GM23248 (cell line): ENCODE measurements around the gene CHD3. TPM values are rescaled to one million over a fixed set of nuclear protein-coding genes. Genes with fewer than 3 reads are reported as not detected.
A peak's percentile ranks its signal among the peaks of the same experiment; 100 is the strongest.

Source experiments
- DNase-seq: peaks from one replicate; pipeline ENCODE4 v3.0.0-alpha.2; 2015
- H2AFZ ChIP-seq: fragments of 200-600 bp; sonication (generic); 2 replicates; pipeline ENCODE4 v1.6.1; 2016; ENCODE audit warnings: antibody characterized with exemption
- H3F3A ChIP-seq: fragments of 200-600 bp; sonication (generic); 2 replicates; pipeline ENCODE4 v1.6.1; 2016; ENCODE audit warnings: mild to moderate bottlenecking, antibody characterized with exemption, mixed run types; ENCODE audit not compliant: insufficient read depth
- H3K27ac ChIP-seq: fragments of 200-600 bp; sonication (generic); 2 replicates; pipeline ENCODE4 v1.5.1; 2016; ENCODE audit warnings: mild to moderate bottlenecking
- H3K27me3 ChIP-seq: fragments of 200-600 bp; sonication (generic); replicated peaks from 2 replicates; pipeline ENCODE4 v1.6.1; 2016; ENCODE audit warnings: mild to moderate bottlenecking; ENCODE audit not compliant: insufficient read depth
- H3K36me3 ChIP-seq: fragments of 200-600 bp; sonication (generic); 2 replicates; pipeline ENCODE4 v1.6.1; 2016; ENCODE audit warnings: low read depth, mild to moderate bottlenecking
- H3K4me1 ChIP-seq: fragments of 200-600 bp; sonication (generic); 2 replicates; pipeline ENCODE4 v1.6.1; 2016; ENCODE audit warnings: mild to moderate bottlenecking; ENCODE audit not compliant: insufficient read depth
- H3K4me2 ChIP-seq: fragments of 200-600 bp; sonication (generic); one replicate; pipeline ENCODE4 v1.6.1; 2016; ENCODE audit warnings: mild to moderate bottlenecking; ENCODE audit not compliant: unreplicated experiment
- H3K4me3 ChIP-seq: fragments of 200-600 bp; sonication (generic); 2 replicates; pipeline ENCODE4 v1.5.1; 2016; ENCODE audit warnings: mild to moderate bottlenecking
- H3K79me2 ChIP-seq: fragments of 200-600 bp; sonication (generic); 2 replicates; pipeline ENCODE4 v1.6.1; 2016; ENCODE audit warnings: mild to moderate bottlenecking; ENCODE audit not compliant: insufficient read depth
- H3K9ac ChIP-seq: fragments of 200-600 bp; sonication (generic); 2 replicates; pipeline ENCODE4 v1.6.1; 2016; ENCODE audit warnings: mild to moderate bottlenecking
- H3K9me2 ChIP-seq: fragments of 200-600 bp; sonication (generic); 2 replicates; pipeline ENCODE4 v1.6.1; 2016; ENCODE audit warnings: mixed run types, mild to moderate bottlenecking, moderate library complexity; ENCODE audit not compliant: insufficient read depth
- H3K9me3 ChIP-seq: fragments of 200-600 bp; sonication (generic); one replicate; pipeline ENCODE4 v1.6.1; 2017; ENCODE audit warnings: low read depth
- H4K20me1 ChIP-seq: fragments of 200-600 bp; sonication (generic); 2 replicates; pipeline ENCODE4 v1.6.0; 2016; ENCODE audit not compliant: insufficient read depth
- EZH2 ChIP-seq: fragments of 200-600 bp; sonication (generic); IDR thresholded peaks from 2 replicates; pipeline ENCODE4 v1.6.1; 2018; ENCODE audit warnings: antibody characterized with exemption, mild to moderate bottlenecking; ENCODE audit not compliant: insufficient read depth, poor library complexity, severe bottlenecking
- EZH2phosphoT487 ChIP-seq: fragments of 200-600 bp; sonication (generic); IDR thresholded peaks from 2 replicates; pipeline ENCODE4 v1.6.1; 2018; ENCODE audit warnings: antibody characterized with exemption, moderate library complexity, mild to moderate bottlenecking, low read depth; ENCODE audit not compliant: insufficient read depth
- WGBS, 2 experiments: methylation state at CpG; one replicate each; pipeline ENCODE4 v1.1.6; 2015 to 2017; ENCODE audit warnings: low lambda C conversion rate in 2 of 2, low coverage in 1 of 2; ENCODE audit errors: missing lambda C conversion rate in 2 of 2; 5-methylcytosine and 5-hydroxymethylcytosine counted together
- in situ Hi-C: fragments of 300-500 bp; cut with MboI; formaldehyde crosslinking; loops from 2 replicates; pipeline ENCODE4 v1.15.0; 2020
- polyA plus RNA-seq: library from polyadenylated mRNA; unstranded; fragments of >200 nt; fragmentation: Nextera tagmentation; extraction: Ambion mirVana; gene quantifications from 2 replicates; pipeline ENCODE4 v1.2.1, GENCODE V29; 2016
- total RNA-seq: library from RNA; depleted of rRNA; stranded (reverse); fragments of >200 nt; shearing (Covaris generic); gene quantifications from 2 replicates; pipeline ENCODE4 v1.2.3, GENCODE V29; 2014

CHD3 gene
- total and polyA plus RNA-seq, 2 experiments from 2014 or later: 16.0 to 73.6 TPM

DNA sequence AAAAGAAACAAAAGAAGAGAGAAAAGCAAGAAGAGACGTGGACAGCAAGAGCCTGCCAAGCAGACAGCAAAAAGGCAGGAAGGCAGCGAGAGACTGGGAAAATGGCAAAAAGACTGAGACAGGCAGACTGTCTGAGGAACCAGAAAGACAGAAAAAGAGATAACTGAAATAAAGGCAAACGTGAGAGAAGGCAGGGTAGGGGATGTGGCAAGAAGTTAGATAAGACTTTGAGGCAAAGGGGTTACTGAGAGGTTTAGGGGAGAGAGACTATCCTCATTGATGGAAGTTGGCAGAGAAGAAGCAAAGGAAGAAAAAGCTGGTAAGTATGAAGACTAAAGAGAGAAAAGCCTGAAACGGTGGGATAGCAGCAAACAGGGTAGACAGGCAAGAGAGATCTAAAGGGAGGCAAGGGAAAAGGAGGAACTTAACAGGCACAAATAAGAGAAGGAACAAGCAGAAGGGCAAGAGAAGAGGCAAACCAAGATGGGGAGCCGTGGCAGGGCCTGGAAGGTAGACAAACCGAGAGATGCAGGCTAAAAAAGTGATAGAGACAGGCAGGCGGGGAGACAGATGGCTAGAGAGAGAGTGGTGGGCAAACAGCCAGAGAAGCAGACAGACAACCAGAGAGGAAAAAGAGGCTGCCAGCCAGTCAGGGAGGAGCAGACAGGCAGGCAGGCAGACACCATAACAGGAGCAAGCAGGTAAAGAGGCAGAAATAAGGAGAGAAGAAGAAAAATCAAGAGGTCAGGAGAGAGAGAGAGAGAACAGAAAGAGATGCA is 7.1 kb upstream of the CHD3 start:
- DNase-seq: no peak

GRCh38 chr17:7882068-7882467 is 6.5 kb upstream of the CHD3 start:
- no peak overlapping the region for H3K9ac ChIP-seq
- no peaks in the 10 kb centered on the region for H3K9me3 ChIP-seq
- H2AFZ ChIP-seq: no peak overlapping the region
- H3K4me1 ChIP-seq: peaks cover 13% of the 10 kb centered on the region; the same call in 1 of the 2 replicates
- no peak overlapping the region for H3K27ac ChIP-seq
- 0 out of 2 replicates have a peak, but pooled peaks cover 8% of the 10 kb centered on the region for H3K36me3 ChIP-seq
- no peaks in the 10 kb centered on the region for H4K20me1 ChIP-seq
- peaks cover 18% of the 10 kb centered on the region for H3F3A ChIP-seq
- in situ Hi-C loops: no loop called here
- H3K4me2 ChIP-seq: no peak overlapping the region
- no peaks in the 10 kb centered on the region for H3K79me2 ChIP-seq
- H3K27me3 ChIP-seq: no peaks in the 10 kb centered on the region
- no peak overlapping the region for H3K4me3 ChIP-seq
- TF ChIP-seq EZH2: no peak
- no peak for TF ChIP-seq EZH2phosphoT487
- H3K9me2 ChIP-seq: no peaks in the 10 kb centered on the region
- no peak for DNase-seq
- 96 to 97% methylated on average over 7 of the region's 7 CpGs for WGBS, 2 experiments

More for the DNA sequence above, 7.1 kb upstream of the CHD3 start:
- no peaks in the 10 kb centered on the region for H3K27me3 ChIP-seq
- TF ChIP-seq EZH2 (no peak), EZH2phosphoT487 (no peak)
- H3F3A ChIP-seq: peaks cover 12% of the 10 kb centered on the region
- no peaks in the 10 kb centered on the region for H3K9me3 ChIP-seq
- H3K4me2 ChIP-seq: no peak overlapping the region
- H4K20me1 ChIP-seq: no peaks in the 10 kb centered on the region
- no peaks in the 10 kb centered on the region for H3K9me2 ChIP-seq
- no peaks in the 10 kb centered on the region for H3K79me2 ChIP-seq
- 0 out of 2 replicates have a peak, but pooled peaks cover 8% of the 10 kb centered on the region for H3K36me3 ChIP-seq
- H3K9ac ChIP-seq: no peak overlapping the region
- in situ Hi-C loops: no loop called here
- H2AFZ ChIP-seq: no peak overlapping the region
- H3K4me3 ChIP-seq: no peak overlapping the region
- H3K4me1 ChIP-seq: peaks cover 7% of the 10 kb centered on the region; the same call in 1 of the 2 replicates
- H3K27ac ChIP-seq: no peak overlapping the region
- WGBS, 2 experiments: 63 to 65% methylated on average over 7 of the region's 7 CpGs

DNA sequence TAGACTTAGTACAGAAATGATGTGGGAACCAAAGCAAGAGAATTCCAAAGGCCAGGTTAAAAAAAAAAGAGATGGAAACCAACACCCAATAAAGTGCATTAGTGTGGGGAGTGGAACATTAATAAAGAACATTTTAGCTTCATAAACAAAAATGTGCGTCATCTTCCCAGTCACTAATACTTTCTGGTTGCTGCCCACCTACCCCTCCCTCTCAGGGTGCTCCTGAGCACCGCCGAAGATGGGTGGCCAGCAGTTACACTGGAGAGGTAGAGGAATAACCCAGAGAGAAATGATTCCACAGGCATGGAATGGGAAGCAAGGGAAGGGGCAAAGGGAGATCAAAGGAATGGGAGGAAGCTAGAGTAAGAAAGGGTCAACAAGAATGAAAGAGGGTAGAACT is 6.0 kb upstream of the CHD3 start:
- TF ChIP-seq EZH2 (no peak), EZH2phosphoT487 (no peak)
- no peaks in the 10 kb centered on the region for H3K27me3 ChIP-seq

DNA sequence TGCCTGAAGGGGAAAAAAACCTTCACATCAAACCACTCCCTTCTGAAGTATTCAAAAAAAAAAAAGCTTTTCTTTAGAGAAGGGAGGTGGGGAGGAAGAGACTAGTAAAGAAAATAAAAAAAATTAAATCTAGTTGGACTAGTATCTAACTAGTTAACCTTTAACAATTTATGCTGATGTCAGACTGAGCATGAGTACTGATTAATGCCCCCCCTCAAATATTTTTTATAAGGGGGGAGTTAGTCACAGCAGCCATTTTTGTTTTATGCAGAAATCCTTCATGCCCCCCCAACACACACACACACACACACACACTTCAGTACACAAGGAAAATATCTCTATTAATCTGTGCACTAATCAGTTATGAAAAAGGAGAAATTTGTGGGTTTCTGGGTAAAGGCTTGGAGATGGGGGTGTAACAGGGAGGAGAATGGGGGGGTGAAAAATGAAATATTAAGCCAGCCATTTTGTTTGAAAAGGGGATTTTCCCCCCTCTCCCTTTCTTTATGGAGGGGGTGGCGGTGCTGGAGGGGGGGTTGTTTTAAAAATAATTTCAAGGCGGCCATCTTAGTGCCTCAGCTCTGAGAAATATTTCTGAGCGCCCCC is 4.7 kb upstream of the CHD3 start:
- no peaks in the 10 kb centered on the region for H3K27me3 ChIP-seq
- WGBS, 2 experiments: 0% methylated on average over 3 of the region's 3 CpGs
- in situ Hi-C loops: no loop called here
- peaks cover 31% of the 10 kb centered on the region for H3F3A ChIP-seq
- H3K4me1 ChIP-seq: peaks cover 28% of the 10 kb centered on the region
- H3K36me3 ChIP-seq: 0 out of 2 replicates have a peak, but pooled peaks cover 3% of the 10 kb centered on the region
- peaks cover 10% of the 10 kb centered on the region for H3K79me2 ChIP-seq
- no peaks in the 10 kb centered on the region for H4K20me1 ChIP-seq
- no peaks in the 10 kb centered on the region for H3K9me2 ChIP-seq
- peak overlapping the region; percentile 77 for H3K9ac ChIP-seq
- DNase-seq: peak; percentile 54
- H3K4me3 ChIP-seq: peak overlapping the region; percentile 73
- H3K27ac ChIP-seq: peak overlapping the region; percentile 42
- peak overlapping the region; percentile 85 for H3K4me2 ChIP-seq
- TF ChIP-seq EZH2phosphoT487: no peak
- TF ChIP-seq EZH2: no peak
- no peaks in the 10 kb centered on the region for H3K9me3 ChIP-seq
- peak overlapping the region; percentile 83 for H2AFZ ChIP-seq

More for the DNA sequence above, 6.0 kb upstream of the CHD3 start:
- Histone ChIP-seq H3K4me2 (no peak overlapping the region), H3K4me3 (no peak overlapping the region), H3F3A (peaks cover 20% of the 10 kb centered on the region), H4K20me1 (no peaks in the 10 kb centered on the region), H3K9me2 (no peaks in the 10 kb centered on the region), H3K79me2 (no peaks in the 10 kb centered on the region), H2AFZ (no peak overlapping the region), H3K36me3 (0 out of 2 replicates have a peak, but pooled peaks cover 3% of the 10 kb centered on the region), H3K4me1 (peaks cover 16% of the 10 kb centered on the region), H3K9ac (no peak overlapping the region), H3K9me3 (no peaks in the 10 kb centered on the region), H3K27ac (no peak overlapping the region)
- no peak for DNase-seq
- in situ Hi-C loops: no loop called here
- WGBS, 2 experiments: 98% methylated on average over 3 of the region's 3 CpGs
